SIG-M5 (cell line): Measurements from ENCODE around the gene LCE2D.

ENCODE experiments used
- DNase-seq: peaks from one replicate; lab custom pipeline; 2025; lab: John Stamatoyannopoulos, UW

Gene LCE2D

GRCh38 chr1:152697701-152698600, 34.8 kb downstream of the LCE2D start, which contains the start of gene LCE2A:
LCE2A (plus strand) TSS chr1:152698345; CDS start chr1:152698902, 557 bp downstream.
- no peak for DNase-seq

- DNase-seq, result no peak
Measured at GRCh38 chr1:152699746-152700145, 36.6 kb downstream of the LCE2D start.

- no peak for DNase-seq
Measured at GRCh38 chr1:152707860-152708259, 44.7 kb downstream of the LCE2D start, which contains the start of gene LCE4A. LCE4A (plus strand) TSS chr1:152708160; CDS start chr1:152709076, 916 bp downstream.
